Tibial artery (tissue), 4 donors: ENCODE results near the gene PTPN22.

ENCODE experiments used
- DNase-seq, 2 donors: peaks; one replicate each; pipeline ENCODE4 v3.0.0-alpha.2; 2019
- H3K27ac ChIP-seq, 2 donors: fragments of 200-600 bp; sonication (generic) in 1 of 2; 1 replicate in 1 of 2; 2 replicates in 1 of 2; pipeline ENCODE4 v1.5.1; 2018 to 2019; ENCODE audit warnings: mild to moderate bottlenecking in 1 of 2
- H3K27me3 ChIP-seq, 2 donors: fragments of 200-600 bp; sonication (generic) in 1 of 2; one replicate each; pipeline versions ENCODE4 v1.5.1 to v1.6.0; 2016 to 2019
- H3K36me3 ChIP-seq, 3 donors: fragments of 200-600 bp; sonication (generic) in 2 of 3; one replicate each; pipeline ENCODE4 v1.5.1; 2016 to 2019; ENCODE audit warnings: mild to moderate bottlenecking in 2 of 3
- H3K4me1 ChIP-seq, 4 donors: fragments of 200-600 bp; sonication (generic) in 2 of 4; 1 replicate in 3 of 4; 2 replicates in 1 of 4; pipeline ENCODE4 v1.5.1; 2016 to 2019
- H3K4me3 ChIP-seq, 2 donors: fragments of 200-600 bp; sonication (generic) in 1 of 2; 1 replicate in 1 of 2; 2 replicates in 1 of 2; pipeline ENCODE4 v1.5.1; 2018 to 2019; ENCODE audit warnings: mild to moderate bottlenecking in 2 of 2
- H3K9me3 ChIP-seq, 3 donors: fragments of 200-600 bp; sonication (generic) in 1 of 3; one replicate each; pipeline ENCODE4 v1.5.1; 2016 to 2019
- intact Hi-C: fragments of 100-400 bp; cut with DNase I; formaldehyde crosslinking; loops from one replicate; pipeline ENCODE4 v1.15.0; 2023; ENCODE audit warnings: low total_unique reads
- TF ChIP-seq, protein P1 (sequence below), 2 experiments: fragments of 200-600 bp in 1 of 2; fragments of 450-650 bp in 1 of 2; IDR thresholded peaks; one replicate each; pipeline ENCODE4 v1.5.1; 2017 to 2019; ENCODE audit warnings: antibody characterized with exemption in 2 of 2, mild to moderate bottlenecking in 1 of 2, moderate library complexity in 1 of 2

The PTPN22 gene

DNA sequence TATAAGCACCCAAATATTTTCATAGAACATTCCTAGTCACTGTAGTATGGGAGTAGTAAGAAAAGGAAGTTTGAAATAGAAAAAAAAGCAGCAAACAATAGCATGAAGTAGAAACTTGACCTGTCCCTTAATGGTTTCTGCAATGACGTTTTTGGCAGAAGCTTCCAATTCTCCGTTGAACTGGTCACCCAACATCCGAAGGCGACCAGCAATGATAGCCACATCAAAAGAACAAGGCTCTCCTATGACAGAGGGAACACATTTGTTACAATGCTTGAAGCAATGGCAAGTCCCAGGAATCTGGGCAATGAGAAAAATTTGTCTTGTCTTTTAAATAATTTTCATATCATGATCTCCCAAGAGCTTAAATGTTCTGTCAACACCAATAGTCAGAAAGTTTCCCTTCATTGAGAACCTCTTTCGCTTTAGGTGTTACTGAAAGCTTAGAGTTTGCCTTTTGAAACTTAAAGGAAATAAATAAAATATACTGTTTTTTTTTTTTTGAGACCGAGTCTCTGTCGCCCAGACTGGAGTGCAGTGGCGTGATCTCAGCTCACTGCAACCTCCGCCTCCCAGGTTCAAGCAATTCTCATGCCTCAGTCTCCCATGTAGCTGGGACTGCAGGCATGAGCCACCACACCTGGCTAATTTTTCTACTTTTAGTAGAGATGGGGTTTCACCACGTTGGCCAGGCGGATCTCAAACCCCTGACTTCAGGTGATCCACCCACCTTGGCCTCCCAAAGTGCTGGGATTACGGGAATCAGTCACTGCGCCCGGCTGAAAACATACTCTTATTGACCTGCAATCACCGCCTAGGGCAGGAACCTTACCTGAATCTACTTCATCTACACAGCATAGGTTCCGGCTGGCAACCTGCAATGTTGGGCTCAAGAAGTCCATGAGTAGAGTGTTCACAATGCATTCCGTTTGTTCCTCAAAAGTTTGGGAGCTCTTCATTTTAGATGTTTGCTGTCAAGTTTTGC lies 15.2 kb upstream of the PTPN22 start:
- no peak for DNase-seq
- H3K27me3 ChIP-seq, result no peaks in the 10 kb centered on the region
- no peaks in the 10 kb centered on the region for H3K9me3 ChIP-seq
- H3K4me1 ChIP-seq, result no peaks in the 10 kb centered on the region
- H3K4me3 ChIP-seq, result no peak overlapping the region
- intact Hi-C loops, result no loop called here
- H3K36me3 ChIP-seq, result no peaks in the 10 kb centered on the region
- TF ChIP-seq, protein P1, sequence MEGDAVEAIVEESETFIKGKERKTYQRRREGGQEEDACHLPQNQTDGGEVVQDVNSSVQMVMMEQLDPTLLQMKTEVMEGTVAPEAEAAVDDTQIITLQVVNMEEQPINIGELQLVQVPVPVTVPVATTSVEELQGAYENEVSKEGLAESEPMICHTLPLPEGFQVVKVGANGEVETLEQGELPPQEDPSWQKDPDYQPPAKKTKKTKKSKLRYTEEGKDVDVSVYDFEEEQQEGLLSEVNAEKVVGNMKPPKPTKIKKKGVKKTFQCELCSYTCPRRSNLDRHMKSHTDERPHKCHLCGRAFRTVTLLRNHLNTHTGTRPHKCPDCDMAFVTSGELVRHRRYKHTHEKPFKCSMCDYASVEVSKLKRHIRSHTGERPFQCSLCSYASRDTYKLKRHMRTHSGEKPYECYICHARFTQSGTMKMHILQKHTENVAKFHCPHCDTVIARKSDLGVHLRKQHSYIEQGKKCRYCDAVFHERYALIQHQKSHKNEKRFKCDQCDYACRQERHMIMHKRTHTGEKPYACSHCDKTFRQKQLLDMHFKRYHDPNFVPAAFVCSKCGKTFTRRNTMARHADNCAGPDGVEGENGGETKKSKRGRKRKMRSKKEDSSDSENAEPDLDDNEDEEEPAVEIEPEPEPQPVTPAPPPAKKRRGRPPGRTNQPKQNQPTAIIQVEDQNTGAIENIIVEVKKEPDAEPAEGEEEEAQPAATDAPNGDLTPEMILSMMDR (IDR thresholded peaks at IDR 0.05), result no peak
- no peak overlapping the region for H3K27ac ChIP-seq

GRCh38 chr1:113881661-113882060 lies 10.1 kb upstream of the PTPN22 start:
- intact Hi-C loops, result no loop called here
- Histone ChIP-seq H3K36me3 (no peaks in the 10 kb centered on the region), H3K4me3 (no peak overlapping the region), H3K27ac (no peak overlapping the region), H3K9me3 (no peaks in the 10 kb centered on the region), H3K4me1 (no peaks in the 10 kb centered on the region), H3K27me3 (no peaks in the 10 kb centered on the region)
- TF ChIP-seq, protein P1 (IDR thresholded peaks at IDR 0.05), result no peak
- no peak for DNase-seq

- no peak overlapping the region for H3K27ac ChIP-seq
- H3K4me3 ChIP-seq, result no peak overlapping the region
- intact Hi-C loops, result no loop called here
- H3K9me3 ChIP-seq, result no peaks in the 10 kb centered on the region
- TF ChIP-seq, protein P1 (IDR thresholded peaks at IDR 0.05), result no peak
- H3K4me1 ChIP-seq, result no peaks in the 10 kb centered on the region
- no peaks in the 10 kb centered on the region for H3K36me3 ChIP-seq
- no peak for DNase-seq
- H3K27me3 ChIP-seq, result no peaks in the 10 kb centered on the region
Measured at GRCh38 chr1:113879739-113880038, 8.2 kb upstream of the PTPN22 start.

DNA sequence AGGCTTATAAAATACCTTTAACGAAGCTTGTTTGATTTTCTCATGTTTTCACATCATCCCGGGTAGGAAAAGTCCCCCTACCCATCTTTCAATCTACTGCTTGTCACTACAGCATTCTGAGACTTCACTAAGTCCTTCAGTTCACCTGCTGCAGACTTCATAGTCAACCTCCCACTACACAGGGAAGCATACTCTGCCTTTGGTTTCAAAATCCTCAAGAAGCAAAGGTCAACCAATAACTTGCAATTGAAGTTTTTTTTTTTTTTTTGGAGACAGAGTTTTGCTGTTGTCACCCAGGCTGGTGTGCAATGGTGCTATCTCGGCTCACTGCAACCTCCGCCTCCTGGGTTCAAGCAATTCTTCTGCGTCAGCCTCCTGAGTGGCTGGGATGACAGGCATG lies 4.7 kb upstream of the PTPN22 start:
- no peaks in the 10 kb centered on the region for H3K36me3 ChIP-seq
- H3K27ac ChIP-seq, result no peak overlapping the region
- H3K4me3 ChIP-seq, result no peak overlapping the region
- no peaks in the 10 kb centered on the region for H3K27me3 ChIP-seq
- no peaks in the 10 kb centered on the region for H3K4me1 ChIP-seq
- DNase-seq, result no peak
- TF ChIP-seq, protein P1 (IDR thresholded peaks at IDR 0.05), result no peak
- intact Hi-C loops, result no loop called here
- H3K9me3 ChIP-seq, result no peaks in the 10 kb centered on the region

GRCh38 chr1:113875714-113876113 lies 4.2 kb upstream of the PTPN22 start:
- no peaks in the 10 kb centered on the region for H3K36me3 ChIP-seq
- DNase-seq, result no peak
- H3K27ac ChIP-seq, result no peak overlapping the region
- H3K9me3 ChIP-seq, result no peaks in the 10 kb centered on the region
- intact Hi-C loops, result no loop called here
- no peak overlapping the region for H3K4me3 ChIP-seq
- TF ChIP-seq, protein P1 (IDR thresholded peaks at IDR 0.05), result no peak
- no peaks in the 10 kb centered on the region for H3K27me3 ChIP-seq
- H3K4me1 ChIP-seq, result no peaks in the 10 kb centered on the region
